ENCODE results near the gene SH2D3C. TPM values are rescaled to one million over a fixed set of nuclear protein-coding genes. Genes with fewer than 3 reads are reported as not detected.

Gene SH2D3C
- total RNA-seq, 1 experiment from 2014 or later = not detected

DNA sequence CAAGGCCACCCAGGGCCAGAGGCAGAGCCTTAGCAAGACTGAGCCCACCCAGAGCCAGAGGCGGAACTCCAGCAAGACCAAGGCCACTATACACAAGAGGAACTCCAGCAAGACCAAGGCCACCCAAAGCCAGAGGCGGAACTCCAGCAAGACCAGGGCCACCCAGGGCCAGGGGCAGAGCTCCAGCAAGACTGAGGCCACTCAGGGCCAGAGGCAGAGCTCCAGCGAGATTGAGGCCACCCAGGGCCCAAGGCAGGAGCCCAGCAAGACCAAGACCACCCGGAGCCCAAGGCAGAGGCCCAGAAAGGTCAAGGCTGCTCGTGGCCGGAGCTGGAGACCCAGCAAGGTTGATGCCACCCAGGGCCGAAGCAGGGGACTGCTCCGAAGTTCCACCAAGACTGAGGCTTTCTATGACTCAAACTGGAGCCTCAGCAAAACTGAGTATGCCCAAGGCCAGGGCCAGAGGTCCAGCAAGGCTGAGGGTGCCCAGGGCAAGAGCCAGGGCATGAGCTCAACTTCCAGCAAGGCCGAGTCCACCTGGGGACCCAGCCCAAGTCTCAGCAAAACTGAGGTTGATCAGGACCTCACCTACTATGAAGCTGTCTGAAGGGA is 47.6 kb downstream of the SH2D3C start:
- ChIA-PET CTCF (interaction anchor here (0.8 to 1.0 kb wide), 2 partner anchors 42 to 141 kb away, joined by 4 read pairs; no protein-coding TSS in a partner anchor), POLR2A (no interaction called here)
- Mint-ChIP-seq H3K27me3 (ENCODE audit: insufficient read depth, unreplicated experiment) (no peaks in the 10 kb centered on the region), H3K9me3 (ENCODE audit: unreplicated experiment) (no peaks in the 10 kb centered on the region), H3K4me1 (ENCODE audit: insufficient read depth, unreplicated experiment) (no peaks in the 10 kb centered on the region), H3K27ac (ENCODE audit: low read depth, unreplicated experiment) (no peak overlapping the region), H3K4me3 (ENCODE audit: unreplicated experiment) (no peak overlapping the region), H3K36me3 (ENCODE audit: insufficient read depth, unreplicated experiment) (peaks cover 6% of the 10 kb centered on the region)
- TF ChIP-seq, protein P1, sequence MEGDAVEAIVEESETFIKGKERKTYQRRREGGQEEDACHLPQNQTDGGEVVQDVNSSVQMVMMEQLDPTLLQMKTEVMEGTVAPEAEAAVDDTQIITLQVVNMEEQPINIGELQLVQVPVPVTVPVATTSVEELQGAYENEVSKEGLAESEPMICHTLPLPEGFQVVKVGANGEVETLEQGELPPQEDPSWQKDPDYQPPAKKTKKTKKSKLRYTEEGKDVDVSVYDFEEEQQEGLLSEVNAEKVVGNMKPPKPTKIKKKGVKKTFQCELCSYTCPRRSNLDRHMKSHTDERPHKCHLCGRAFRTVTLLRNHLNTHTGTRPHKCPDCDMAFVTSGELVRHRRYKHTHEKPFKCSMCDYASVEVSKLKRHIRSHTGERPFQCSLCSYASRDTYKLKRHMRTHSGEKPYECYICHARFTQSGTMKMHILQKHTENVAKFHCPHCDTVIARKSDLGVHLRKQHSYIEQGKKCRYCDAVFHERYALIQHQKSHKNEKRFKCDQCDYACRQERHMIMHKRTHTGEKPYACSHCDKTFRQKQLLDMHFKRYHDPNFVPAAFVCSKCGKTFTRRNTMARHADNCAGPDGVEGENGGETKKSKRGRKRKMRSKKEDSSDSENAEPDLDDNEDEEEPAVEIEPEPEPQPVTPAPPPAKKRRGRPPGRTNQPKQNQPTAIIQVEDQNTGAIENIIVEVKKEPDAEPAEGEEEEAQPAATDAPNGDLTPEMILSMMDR (IDR thresholded peaks at IDR 0.05; ENCODE audit: unreplicated experiment) = no peak
- DNase-seq (ENCODE audit: unreplicated experiment) = no peak
- intact Hi-C loops (cut with micrococcal nuclease) = loop anchor here (5.0 kb wide), 1 partner anchor 229 kb away; no protein-coding TSS in a partner anchor
- BruUV-seq (replicated peaks) = no TSS peak

DNA sequence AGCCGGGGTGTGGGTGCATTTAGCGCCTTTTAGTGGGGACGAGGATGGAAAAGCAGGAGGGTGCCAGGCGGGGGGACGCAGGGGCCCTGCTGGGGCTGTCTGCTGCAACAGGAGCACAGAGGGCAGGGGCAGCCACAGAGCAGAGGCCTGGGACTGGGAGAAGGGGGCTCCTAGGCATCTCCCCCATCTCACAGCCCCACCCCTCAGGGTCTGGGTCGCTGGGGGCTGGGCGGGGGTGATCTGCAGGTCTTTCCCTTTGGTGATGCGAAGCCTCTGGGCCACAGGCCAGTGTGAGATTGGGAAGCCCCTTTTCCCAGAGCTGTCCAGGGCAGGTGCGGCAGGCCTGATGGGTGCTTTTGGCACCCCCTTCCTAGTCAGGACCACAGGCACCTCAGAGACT is 48.2 kb downstream of the SH2D3C start:
- no peak for DNase-seq (ENCODE audit: unreplicated experiment)
- H3K4me1 Mint-ChIP-seq (ENCODE audit: insufficient read depth, unreplicated experiment) = no peaks in the 10 kb centered on the region
- H3K9me3 Mint-ChIP-seq (ENCODE audit: unreplicated experiment) = no peaks in the 10 kb centered on the region
- CTCF ChIA-PET = no interaction called here
- no peaks in the 10 kb centered on the region for H3K27me3 Mint-ChIP-seq (ENCODE audit: insufficient read depth, unreplicated experiment)
- intact Hi-C loops (cut with micrococcal nuclease) = loop anchor here (5.0 kb wide), 1 partner anchor 228 kb away; no protein-coding TSS in a partner anchor
- peaks cover 6% of the 10 kb centered on the region for H3K36me3 Mint-ChIP-seq (ENCODE audit: insufficient read depth, unreplicated experiment)
- no TSS peak for BruUV-seq (replicated peaks)
- TF ChIP-seq, protein P1 (IDR thresholded peaks at IDR 0.05; ENCODE audit: unreplicated experiment) = no peak
- no peak overlapping the region for H3K4me3 Mint-ChIP-seq (ENCODE audit: unreplicated experiment)
- no peak overlapping the region for H3K27ac Mint-ChIP-seq (ENCODE audit: low read depth, unreplicated experiment)
- POLR2A ChIA-PET = no interaction called here

DNA sequence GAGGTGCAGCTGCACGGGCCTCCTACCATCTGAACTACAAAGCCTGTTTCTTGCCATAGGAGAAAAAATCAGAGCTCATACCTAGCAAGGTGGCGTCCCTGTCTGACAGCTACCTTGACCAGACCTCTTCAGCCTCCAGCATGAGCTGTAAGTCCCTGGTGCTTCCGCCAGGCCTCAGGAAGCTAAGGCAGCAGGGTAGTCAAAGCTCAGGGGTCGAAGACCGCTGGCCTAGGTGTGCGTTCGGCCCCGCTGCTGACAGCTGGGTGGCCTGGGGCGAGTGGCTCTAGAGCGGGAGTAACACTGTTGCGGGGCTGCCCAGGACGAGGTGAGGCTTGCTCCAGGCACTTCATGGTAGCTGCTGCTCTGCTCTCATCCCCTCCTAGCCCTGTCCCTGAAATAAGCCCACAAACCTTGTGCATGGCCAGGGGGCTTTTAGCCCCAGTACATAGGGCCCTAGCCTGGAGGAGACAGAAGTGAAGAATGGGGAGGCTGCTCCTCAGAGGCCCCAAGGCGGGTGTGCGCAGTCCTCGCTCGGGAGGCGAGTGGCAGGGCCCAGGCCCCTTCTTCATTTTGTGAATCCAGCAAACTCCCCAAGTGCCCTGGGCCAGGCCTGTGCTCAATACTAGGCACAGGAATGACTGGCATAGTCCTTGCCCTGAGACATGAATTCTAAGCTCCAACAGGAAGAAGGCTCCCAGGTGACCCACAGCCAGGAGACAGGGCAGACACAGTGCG is 48.8 kb downstream of the SH2D3C start:
- DNase-seq (ENCODE audit: unreplicated experiment) = no peak
- H3K27me3 Mint-ChIP-seq (ENCODE audit: insufficient read depth, unreplicated experiment) = no peaks in the 10 kb centered on the region
- BruUV-seq (replicated peaks) = no TSS peak
- peaks cover 6% of the 10 kb centered on the region for H3K36me3 Mint-ChIP-seq (ENCODE audit: insufficient read depth, unreplicated experiment)
- no peaks in the 10 kb centered on the region for H3K4me1 Mint-ChIP-seq (ENCODE audit: insufficient read depth, unreplicated experiment)
- POLR2A ChIA-PET = interaction anchor here (0.6 kb wide), 1 partner anchor 275 kb away, joined by 5 read pairs; no protein-coding TSS in a partner anchor
- H3K27ac Mint-ChIP-seq (ENCODE audit: low read depth, unreplicated experiment) = no peak overlapping the region
- TF ChIP-seq, protein P1 (IDR thresholded peaks at IDR 0.05; ENCODE audit: unreplicated experiment) = no peak
- CTCF ChIA-PET = interaction anchor here (0.6 to 1.2 kb wide), 5 partner anchors 38 to 156 kb away, joined by 3 to 4 read pairs (median 3); no protein-coding TSS in a partner anchor
- no peaks in the 10 kb centered on the region for H3K9me3 Mint-ChIP-seq (ENCODE audit: unreplicated experiment)
- intact Hi-C loops (cut with micrococcal nuclease) = loop anchor here (5.0 kb wide), 1 partner anchor 227 kb away; no protein-coding TSS in a partner anchor
- no peak overlapping the region for H3K4me3 Mint-ChIP-seq (ENCODE audit: unreplicated experiment)

DNA sequence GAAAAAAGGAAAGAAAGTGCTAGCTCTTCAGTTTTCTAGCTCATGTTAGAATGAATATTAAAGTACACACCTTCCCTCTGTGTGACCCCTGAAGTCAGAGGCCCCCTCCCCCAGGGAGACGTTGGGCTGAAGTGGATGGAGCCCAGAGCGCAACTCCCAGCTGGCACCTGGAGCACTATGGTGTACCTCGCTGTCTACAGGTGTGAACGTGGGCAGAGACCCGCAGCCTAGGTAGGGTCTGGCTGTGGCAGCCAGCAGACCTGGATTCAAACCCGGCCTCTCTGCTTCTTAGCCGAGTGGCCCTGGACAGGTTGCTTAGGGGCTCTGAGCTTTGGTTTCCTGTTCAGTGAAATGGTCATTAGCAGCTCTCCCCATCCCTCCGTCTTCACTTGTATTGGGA is 49.7 kb downstream of the SH2D3C start:
- peaks cover 4% of the 10 kb centered on the region for H3K4me1 Mint-ChIP-seq (ENCODE audit: insufficient read depth, unreplicated experiment)
- ChIA-PET POLR2A (interaction anchor here (0.6 kb wide), 1 partner anchor 12 kb away, joined by 3 read pairs; no protein-coding TSS in a partner anchor), CTCF (interaction anchor here (0.6 to 1.2 kb wide), 5 partner anchors 11 to 145 kb away, joined by 3 to 4 read pairs (median 3); no protein-coding TSS in a partner anchor)
- intact Hi-C loops (cut with micrococcal nuclease) = no loop called here
- H3K9me3 Mint-ChIP-seq (ENCODE audit: unreplicated experiment) = no peaks in the 10 kb centered on the region
- no peaks in the 10 kb centered on the region for H3K27me3 Mint-ChIP-seq (ENCODE audit: insufficient read depth, unreplicated experiment)
- no peak overlapping the region for H3K27ac Mint-ChIP-seq (ENCODE audit: low read depth, unreplicated experiment)
- TF ChIP-seq, protein P1 (IDR thresholded peaks at IDR 0.05; ENCODE audit: unreplicated experiment) = no peak
- H3K4me3 Mint-ChIP-seq (ENCODE audit: unreplicated experiment) = no peak overlapping the region
- H3K36me3 Mint-ChIP-seq (ENCODE audit: insufficient read depth, unreplicated experiment) = peaks cover 6% of the 10 kb centered on the region
- no peak for DNase-seq (ENCODE audit: unreplicated experiment)
- BruUV-seq (replicated peaks) = no TSS peak
